HUES6 (cell line): ENCODE results near the gene GAN.

ENCODE experiments used
- H3K27ac ChIP-seq: 2 replicates; pipeline ENCODE4 v1.7.0; 2013; ENCODE audit warnings: low read depth, mild to moderate bottlenecking, low read length, inconsistent platforms
- H3K27me3 ChIP-seq: 2 replicates; pipeline ENCODE4 v1.6.1; 2013; ENCODE audit warnings: low read length; ENCODE audit not compliant: control insufficient read depth, insufficient read depth
- H3K36me3 ChIP-seq: 2 replicates; pipeline ENCODE4 v1.6.1; 2013; ENCODE audit warnings: low read length; ENCODE audit not compliant: control insufficient read depth, insufficient read depth
- H3K4me1 ChIP-seq: 2 replicates; pipeline ENCODE4 v1.6.1; 2013; ENCODE audit warnings: low read length; ENCODE audit not compliant: control insufficient read depth, insufficient read depth
- H3K4me3 ChIP-seq: 2 replicates; pipeline ENCODE4 v1.5.1; 2013; ENCODE audit warnings: low read depth, low read length
- H3K9ac ChIP-seq: one replicate; pipeline ENCODE4 v1.6.1; 2013; ENCODE audit warnings: mild to moderate bottlenecking, low read length
- H3K9me3 ChIP-seq: 2 replicates; pipeline ENCODE4 v1.6.1; 2013; ENCODE audit warnings: low read depth, low read length; ENCODE audit not compliant: control insufficient read depth, insufficient read depth

GAN gene

GRCh38 chr16:81357711-81358260 is 43.0 kb downstream of the GAN start:
- Histone ChIP-seq H3K27ac (no peak overlapping the region), H3K27me3 (no peaks in the 10 kb centered on the region), H3K4me1 (no peaks in the 10 kb centered on the region), H3K4me3 (no peak overlapping the region), H3K9me3 (no peaks in the 10 kb centered on the region), H3K36me3 (peaks cover 52% of the 10 kb centered on the region), H3K9ac (no peak overlapping the region)

- H3K27ac ChIP-seq: no peak overlapping the region
- no peaks in the 10 kb centered on the region for H3K9me3 ChIP-seq
- peaks cover 63% of the 10 kb centered on the region for H3K36me3 ChIP-seq
- no peak overlapping the region for H3K9ac ChIP-seq
- no peak overlapping the region for H3K4me3 ChIP-seq
- H3K4me1 ChIP-seq: no peaks in the 10 kb centered on the region
- H3K27me3 ChIP-seq: no peaks in the 10 kb centered on the region
These were observed 44.1 kb downstream of the GAN start for GRCh38 chr16:81358860-81359259.

- Histone ChIP-seq H3K9me3 (no peaks in the 10 kb centered on the region), H3K27me3 (no peaks in the 10 kb centered on the region), H3K36me3 (peaks cover 68% of the 10 kb centered on the region), H3K27ac (no peak overlapping the region), H3K9ac (no peak overlapping the region), H3K4me1 (no peaks in the 10 kb centered on the region), H3K4me3 (no peak overlapping the region)
These were observed 45.4 kb downstream of the GAN start for GRCh38 chr16:81360135-81360534.

GRCh38 chr16:81365731-81366130 is 51.0 kb downstream of the GAN start:
- Histone ChIP-seq H3K9ac (no peak overlapping the region), H3K27ac (no peak overlapping the region), H3K36me3 (peaks cover 80% of the 10 kb centered on the region), H3K27me3 (no peaks in the 10 kb centered on the region), H3K9me3 (no peaks in the 10 kb centered on the region), H3K4me3 (no peak overlapping the region), H3K4me1 (no peaks in the 10 kb centered on the region)

GRCh38 chr16:81366316-81366932 is 51.7 kb downstream of the GAN start:
- H3K9me3 ChIP-seq: no peaks in the 10 kb centered on the region
- H3K4me1 ChIP-seq: no peaks in the 10 kb centered on the region
- no peak overlapping the region for H3K9ac ChIP-seq
- no peak overlapping the region for H3K27ac ChIP-seq
- peaks cover 83% of the 10 kb centered on the region for H3K36me3 ChIP-seq
- H3K27me3 ChIP-seq: no peaks in the 10 kb centered on the region
- no peak overlapping the region for H3K4me3 ChIP-seq

GRCh38 chr16:81367821-81368220 is 53.1 kb downstream of the GAN start:
- no peaks in the 10 kb centered on the region for H3K9me3 ChIP-seq
- H3K9ac ChIP-seq: no peak overlapping the region
- H3K4me3 ChIP-seq: no peak overlapping the region
- no peaks in the 10 kb centered on the region for H3K4me1 ChIP-seq
- no peak overlapping the region for H3K27ac ChIP-seq
- H3K36me3 ChIP-seq: peaks cover 83% of the 10 kb centered on the region
- no peaks in the 10 kb centered on the region for H3K27me3 ChIP-seq

- no peak overlapping the region for H3K4me3 ChIP-seq
- no peaks in the 10 kb centered on the region for H3K4me1 ChIP-seq
- no peaks in the 10 kb centered on the region for H3K27me3 ChIP-seq
- H3K36me3 ChIP-seq: peaks cover 73% of the 10 kb centered on the region
- no peak overlapping the region for H3K27ac ChIP-seq
- no peak overlapping the region for H3K9ac ChIP-seq
- no peaks in the 10 kb centered on the region for H3K9me3 ChIP-seq
These were observed 55.2 kb downstream of the GAN start for GRCh38 chr16:81369888-81370504.

- H3K9me3 ChIP-seq: no peaks in the 10 kb centered on the region
- no peak overlapping the region for H3K4me3 ChIP-seq
- H3K36me3 ChIP-seq: peaks cover 62% of the 10 kb centered on the region
- H3K9ac ChIP-seq: no peak overlapping the region
- no peak overlapping the region for H3K27ac ChIP-seq
- H3K4me1 ChIP-seq: no peaks in the 10 kb centered on the region
- H3K27me3 ChIP-seq: no peaks in the 10 kb centered on the region
These were observed 56.3 kb downstream of the GAN start for GRCh38 chr16:81371106-81371505.

GRCh38 chr16:81374550-81374949 is 59.8 kb downstream of the GAN start:
- H3K27me3 ChIP-seq: no peaks in the 10 kb centered on the region
- H3K4me3 ChIP-seq: no peak overlapping the region
- peaks cover 69% of the 10 kb centered on the region for H3K36me3 ChIP-seq
- H3K9ac ChIP-seq: no peak overlapping the region
- H3K9me3 ChIP-seq: no peaks in the 10 kb centered on the region
- H3K27ac ChIP-seq: no peak overlapping the region
- H3K4me1 ChIP-seq: no peaks in the 10 kb centered on the region

GRCh38 chr16:81376880-81377279 is 62.1 kb downstream of the GAN start:
- Histone ChIP-seq H3K4me3 (no peak overlapping the region), H3K4me1 (no peaks in the 10 kb centered on the region), H3K27me3 (no peaks in the 10 kb centered on the region), H3K9me3 (no peaks in the 10 kb centered on the region), H3K27ac (no peak overlapping the region), H3K36me3 (peaks cover 53% of the 10 kb centered on the region), H3K9ac (no peak overlapping the region)

GRCh38 chr16:81378049-81378448 is 63.3 kb downstream of the GAN start:
- no peaks in the 10 kb centered on the region for H3K4me1 ChIP-seq
- peaks cover 43% of the 10 kb centered on the region for H3K36me3 ChIP-seq
- H3K4me3 ChIP-seq: no peak overlapping the region
- no peak overlapping the region for H3K27ac ChIP-seq
- no peaks in the 10 kb centered on the region for H3K9me3 ChIP-seq
- H3K9ac ChIP-seq: no peak overlapping the region
- no peaks in the 10 kb centered on the region for H3K27me3 ChIP-seq
